IMR-90 (cell line): Measurements from ENCODE around the gene HPSE2. TPM values are rescaled to one million over a fixed set of nuclear protein-coding genes. Genes with fewer than 3 reads are reported as not detected.

Source experiments
- ATAC-seq: fragments of 200-7000 bp; cut with Tn5 transposase; 2 replicates; pipeline ENCODE4 v1.9.1; 2020; ENCODE audit warnings: low read depth, mild to moderate bottlenecking, moderate library complexity
- BruUV-seq: library from RNA; stranded (reverse); fragments of 400-500 nt; replicated peaks from 2 replicates; lab custom pipeline; 2021; lab: Mats Ljungman, UMichigan
- CTCF ChIA-PET: fragments of 300-600 bp; formaldehyde crosslinking; extraction: SDS; loops from one replicate; lab custom pipeline; 2021; ENCODE audit warnings: antibody characterized with exemption; lab: Yijun Ruan, JAX
- POLR2A ChIA-PET: fragments of 300-600 bp; sonication (Branson Sonifier 250); formaldehyde crosslinking; loops from one replicate; lab custom pipeline; 2022; ENCODE audit warnings: antibody characterized with exemption; ENCODE audit not compliant: unreplicated experiment; lab: Charles Lee
- DNase-seq: peaks from one replicate; pipeline ENCODE4 v3.0.0; 2013
- H2AFZ ChIP-seq: replicated peaks from 2 replicates; pipeline ENCODE3; 2013; ENCODE audit warnings: low read length, mild to moderate bottlenecking; ENCODE audit not compliant: poor library complexity
- H2AK5ac ChIP-seq: 2 replicates; pipeline ENCODE4 v1.6.1; 2013; ENCODE audit warnings: low read depth, low read length, inconsistent platforms
- H2AK9ac ChIP-seq: replicated peaks from 2 replicates; pipeline ENCODE3; 2013; ENCODE audit warnings: mild to moderate bottlenecking, low read depth, low read length, moderate library complexity; ENCODE audit not compliant: poor library complexity
- H2BK120ac ChIP-seq: 2 replicates; pipeline ENCODE4 v1.6.1; 2013; ENCODE audit warnings: low read depth, low read length, inconsistent platforms
- H2BK15ac ChIP-seq: 3 replicates; pipeline ENCODE4 v1.6.1; 2013; ENCODE audit warnings: low read depth, low read length, inconsistent platforms
- H2BK20ac ChIP-seq: 2 replicates; pipeline ENCODE4 v1.6.1; 2013; ENCODE audit warnings: low read depth, mild to moderate bottlenecking, inconsistent platforms, low read length, moderate library complexity
- H2BK5ac ChIP-seq: 2 replicates; pipeline ENCODE4 v1.6.1; 2013; ENCODE audit warnings: mild to moderate bottlenecking, low read depth, low read length, inconsistent platforms; ENCODE audit not compliant: poor library complexity, severe bottlenecking
- H3K14ac ChIP-seq: replicated peaks from 2 replicates; pipeline ENCODE4 v1.6.1; 2013; ENCODE audit warnings: low read depth, low read length, inconsistent platforms
- H3K18ac ChIP-seq: 2 replicates; pipeline ENCODE4 v1.6.1; 2013; ENCODE audit warnings: low read depth, low read length, control low read depth
- H3K23ac ChIP-seq: 2 replicates; pipeline ENCODE4 v1.6.1; 2013; ENCODE audit warnings: low read depth, low read length, inconsistent platforms
- H3K27ac ChIP-seq: 2 replicates; pipeline ENCODE4 v1.5.1; 2013; ENCODE audit warnings: mild to moderate bottlenecking, control low read depth, low read length; ENCODE audit not compliant: insufficient read depth
- H3K27me3 ChIP-seq: 2 replicates; pipeline ENCODE4 v1.6.1; 2013; ENCODE audit warnings: low read length; ENCODE audit not compliant: control insufficient read depth, insufficient read depth
- H3K36me3 ChIP-seq: 2 replicates; pipeline ENCODE4 v1.6.1; 2013; ENCODE audit warnings: low read length, mixed read lengths; ENCODE audit not compliant: control insufficient read depth, insufficient read depth
- H3K4ac ChIP-seq: 2 replicates; pipeline ENCODE4 v1.6.1; 2013; ENCODE audit warnings: low read depth, low read length, inconsistent platforms
- H3K4me1 ChIP-seq: 2 replicates; pipeline ENCODE4 v1.6.1; 2013; ENCODE audit warnings: low read length, mixed read lengths; ENCODE audit not compliant: control insufficient read depth, insufficient read depth
- H3K4me2 ChIP-seq: 2 replicates; pipeline ENCODE4 v1.6.1; 2013; ENCODE audit warnings: low read depth, mild to moderate bottlenecking, control low read depth, low read length, moderate library complexity
- H3K4me3 ChIP-seq: 2 replicates; pipeline ENCODE4 v1.5.1; 2013; ENCODE audit warnings: low read depth, mild to moderate bottlenecking, control low read depth, low read length, moderate library complexity; ENCODE audit not compliant: insufficient read depth
- H3K56ac ChIP-seq: 2 replicates; pipeline ENCODE4 v1.6.1; 2013; ENCODE audit warnings: low read length, inconsistent platforms; ENCODE audit not compliant: insufficient read depth; ENCODE audit errors: extremely low read depth
- H3K79me1 ChIP-seq, 2 experiments: 2 replicates each; pipeline ENCODE4 v1.6.1; 2013; ENCODE audit warnings: low read length in 2 of 2, inconsistent platforms in 1 of 2, low read depth in 1 of 2
- H3K9ac ChIP-seq: 2 replicates; pipeline ENCODE4 v1.6.1; 2013; ENCODE audit warnings: low read depth, low read length, control low read depth
- H3K9me1 ChIP-seq: 2 replicates; pipeline ENCODE4 v1.6.1; 2013; ENCODE audit warnings: low read length, inconsistent platforms; ENCODE audit not compliant: insufficient read depth
- H3K9me3 ChIP-seq: 2 replicates; pipeline ENCODE4 v1.6.1; 2013; ENCODE audit warnings: low read length; ENCODE audit not compliant: control insufficient read depth, insufficient read depth
- H4K20me1 ChIP-seq: 2 replicates; pipeline ENCODE4 v1.6.1; 2013; ENCODE audit warnings: low read length, inconsistent platforms; ENCODE audit not compliant: insufficient read depth
- H4K5ac ChIP-seq: 2 replicates; pipeline ENCODE4 v1.6.1; 2013; ENCODE audit warnings: mild to moderate bottlenecking, low read depth, low read length, control low read depth
- H4K8ac ChIP-seq, 2 experiments: 2 replicates each; pipeline ENCODE4 v1.6.1; 2013; ENCODE audit warnings: low read depth in 2 of 2, low read length in 2 of 2, control low read depth in 1 of 2, inconsistent platforms in 1 of 2
- H4K91ac ChIP-seq: 2 replicates; pipeline ENCODE4 v1.6.1; 2013; ENCODE audit warnings: low read depth, low read length, inconsistent platforms; ENCODE audit not compliant: insufficient read depth
- BHLHE40 ChIP-seq: fragments of 150-350 bp; IDR thresholded peaks from 2 replicates; pipeline ENCODE4 v1.6.1; 2016; ENCODE audit warnings: mild to moderate bottlenecking, low read depth, low read length
- CEBPB ChIP-seq: IDR thresholded peaks from 2 replicates; pipeline ENCODE4 v1.6.1; 2012; ENCODE audit warnings: low read depth, low read length, improper control_type of control experiment
- CHD1 ChIP-seq: IDR thresholded peaks from 2 replicates; pipeline ENCODE4 v1.6.1; 2012; ENCODE audit warnings: low read depth, low read length, improper control_type of control experiment
- CTCF ChIP-seq: conservative IDR thresholded peaks from 2 replicates; pipeline ENCODE4 v1.5.1; 2012; ENCODE audit warnings: mild to moderate bottlenecking, low read depth, low read length, improper control_type of control experiment
- FOS ChIP-seq: fragments of 150-350 bp; IDR thresholded peaks from 2 replicates; pipeline ENCODE4 v1.6.1; 2016; ENCODE audit warnings: low read depth, low read length
- MAFK ChIP-seq: IDR thresholded peaks from 2 replicates; pipeline ENCODE4 v1.6.1; 2012; ENCODE audit warnings: low read depth, low read length, improper control_type of control experiment
- MXI1 ChIP-seq: IDR thresholded peaks from 2 replicates; pipeline ENCODE4 v1.6.1; 2012; ENCODE audit warnings: low read depth, mild to moderate bottlenecking, low read length, moderate library complexity, borderline replicate concordance
- NFE2L2 ChIP-seq: fragments of 150-350 bp; IDR thresholded peaks from 2 replicates; pipeline ENCODE4 v1.6.1; 2016; ENCODE audit warnings: low read depth, mild to moderate bottlenecking, low read length
- POLR2A ChIP-seq: IDR thresholded peaks from 2 replicates; pipeline ENCODE4 v1.6.1; 2012; ENCODE audit warnings: mild to moderate bottlenecking, low read depth, low read length
- RAD21 ChIP-seq: IDR thresholded peaks from 2 replicates; pipeline ENCODE4 v1.6.1; 2012; ENCODE audit warnings: low read length, improper control_type of control experiment
- RCOR1 ChIP-seq: IDR thresholded peaks from 2 replicates; pipeline ENCODE4 v1.6.1; 2012; ENCODE audit warnings: mild to moderate bottlenecking, low read length, improper control_type of control experiment; ENCODE audit not compliant: insufficient replicate concordance
- RFX5 ChIP-seq: IDR thresholded peaks from 2 replicates; pipeline ENCODE4 v1.8.0; 2012; ENCODE audit warnings: low read depth, mild to moderate bottlenecking, low read length, moderate library complexity
- SMC3 ChIP-seq: fragments of 150-350 bp; IDR thresholded peaks from 2 replicates; pipeline ENCODE4 v1.6.1; 2016; ENCODE audit warnings: low read depth, mild to moderate bottlenecking, antibody characterized with exemption, low read length, moderate library complexity
- dilution Hi-C: fragments of 300-500 bp; cut with HindIII; formaldehyde crosslinking; loops from one replicate; pipeline ENCODE4 v1.14.3; 2018; ENCODE audit warnings: low sequenced_read_pairs; ENCODE audit not compliant: unreplicated experiment
- in situ Hi-C: fragments of 300-500 bp; cut with MboI; formaldehyde crosslinking; loops from 3 replicates; pipeline ENCODE4 v1.14.3; 2019; ENCODE audit warnings: low sequenced_read_pairs, inconsistent platforms, mixed read lengths
- intact Hi-C: fragments of 100-400 bp; cut with micrococcal nuclease; formaldehyde crosslinking; loops from 2 replicates; pipeline ENCODE4 v1.10.0; 2022
- polyA plus RNA-seq, 3 experiments: library from polyadenylated mRNA; depleted of rRNA; stranded (reverse); fragments of >200 nt; gene quantifications; 2 replicates each; pipeline ENCODE4 v1.2.3, GENCODE V29; 2012; ENCODE audit warnings: low replicate concordance in 1 of 3
- total RNA-seq: library from RNA; depleted of rRNA; stranded (reverse); fragments of >200 nt; gene quantifications from 2 replicates; pipeline ENCODE4 v1.2.3, GENCODE V29; 2012

The HPSE2 gene
- total and polyA plus RNA-seq, 2 of the 4 experiments (the other 2 are of a cell fraction): not detected

- H3K27ac ChIP-seq: no peak overlapping the region
- TF ChIP-seq BHLHE40: no peak
- TF ChIP-seq RAD21: no peak
- no peak for TF ChIP-seq MAFK
- no peak for TF ChIP-seq CTCF
- TF ChIP-seq RFX5: no peak
- no peak for TF ChIP-seq FOS
- no peak for TF ChIP-seq RCOR1
- TF ChIP-seq SMC3: no peak
- TF ChIP-seq CEBPB: no peak
- TF ChIP-seq POLR2A: no peak
- TF ChIP-seq NFE2L2: no peak
- TF ChIP-seq CHD1: no peak
- TF ChIP-seq MXI1: no peak
- no peak overlapping the region for H3K4me3 ChIP-seq
- ATAC-seq (no peak), DNase-seq (no peak)
- H3K79me1 ChIP-seq: no peaks in the 10 kb centered on the region
- H4K20me1 ChIP-seq: no peaks in the 10 kb centered on the region
- no peak overlapping the region for H3K4ac ChIP-seq
- H3K56ac ChIP-seq: no peak overlapping the region
- H3K23ac ChIP-seq: no peak overlapping the region
- H3K27me3 ChIP-seq: no peaks in the 10 kb centered on the region
- no peak overlapping the region for H4K91ac ChIP-seq
- no peak overlapping the region for H2BK20ac ChIP-seq
- no peak overlapping the region for H3K4me2 ChIP-seq
- H2BK15ac ChIP-seq: no peak overlapping the region
- no peaks in the 10 kb centered on the region for H3K36me3 ChIP-seq
- H2AK5ac ChIP-seq: no peak overlapping the region
- no peak overlapping the region for H2BK120ac ChIP-seq
- H3K4me1 ChIP-seq: no peaks in the 10 kb centered on the region
- no peak overlapping the region for H3K18ac ChIP-seq
- BruUV-seq: no TSS peak
- no peak overlapping the region for H2BK5ac ChIP-seq
- no peak overlapping the region for H3K14ac ChIP-seq
- no peak overlapping the region for H2AFZ ChIP-seq
- H3K9ac ChIP-seq: no peak overlapping the region
- dilution Hi-C loops: no loop called here
- H2AK9ac ChIP-seq: no peak overlapping the region
- H4K5ac ChIP-seq: no peak overlapping the region
- in situ Hi-C loops: no loop called here
- ChIA-PET CTCF (no interaction called here), POLR2A (no interaction called here)
- no peak overlapping the region for H4K8ac ChIP-seq
- no peaks in the 10 kb centered on the region for H3K9me1 ChIP-seq
- H3K9me3 ChIP-seq: peaks cover 2% of the 10 kb centered on the region; the same call in 1 of the 2 replicates
- intact Hi-C loops: no loop called here
Observed at GRCh38 chr10:99115703-99116102, 119.9 kb downstream of the HPSE2 start.
